ENCODE results near the gene TAP1. TPM values are rescaled to one million over a fixed set of nuclear protein-coding genes. Genes with fewer than 3 reads are reported as not detected.

TAP1 gene
- total and polyA plus RNA-seq, 9 of the 15 experiments (the other 6 are each of a cell fraction or from before 2014, with no cell fraction given) = 1.3 to 6.0 (median 4.2) TPM

- in situ Hi-C loops (cut with MboI) (no loop called here), intact Hi-C loops (cut with micrococcal nuclease) (no loop called here)
- 14% methylated on average over 2 of the region's 2 CpGs for WGBS (ENCODE audit: insufficient coverage, low coverage, missing lambda C conversion rate)
- BruUV-seq (replicated peaks) = no TSS peak
- Histone ChIP-seq H4K20me1 (replicated peaks; ENCODE audit: control insufficient read depth, insufficient read depth, low read length) (no peaks in the 10 kb centered on the region), H3K4me2 (ENCODE audit: insufficient read depth, low read length) (no peak overlapping the region), H3K9me1 (ENCODE audit: control insufficient read depth, insufficient read depth, low read length) (peaks cover 3% of the 10 kb centered on the region), H3K4me3 (no peak overlapping the region), H2AFZ (ENCODE audit: low read depth, low read length) (no peak overlapping the region), H3K4me1 (replicated peaks in 1 of 2; ENCODE audit: control insufficient read depth in 2 of 2, insufficient read depth in 2 of 2, low read length in 2 of 2) (no peaks in the 10 kb centered on the region), H3K27ac (ENCODE audit: extremely low read depth, low read depth, low read length) (no peak overlapping the region), H3K27me3 (ENCODE audit: control insufficient read depth in 2 of 2, insufficient read depth in 2 of 2, low read length in 2 of 2) (peaks cover 6 to 19% of the 10 kb centered on the region in 2 experiments; a peak in 4 of 5 replicates), H3K9me3 (replicated peaks; ENCODE audit: control insufficient read depth, insufficient read depth, low read depth, low read length) (no peaks in the 10 kb centered on the region), H3K36me3 (ENCODE audit: control insufficient read depth, insufficient read depth, low read length) (no peaks in the 10 kb centered on the region), H3K79me2 (ENCODE audit: control insufficient read depth, insufficient read depth, low read length) (no peaks in the 10 kb centered on the region), H3K9ac (ENCODE audit: insufficient read depth in 1 of 2, low read depth in 2 of 2, low read length in 2 of 2) (no peak overlapping the region)
- FAIRE-seq (no peak), ATAC-seq (no peak), DNase-seq (ENCODE audit: extremely low read depth in 1 of 4, low spot score in 3 of 4) (no peak)
- ChIA-PET POLR2A (interaction anchor here (0.8 to 1.8 kb wide), 3 partner anchors 9 to 39 kb away, joined by 5 to 6 read pairs (median 5); partner anchors contain the start of gene TAP1), CTCF (ENCODE audit: low intra/inter-chr PET ratio) (no interaction called here)
- TF ChIP-seq PTBP1 (IDR thresholded peaks at IDR 0.05; ENCODE audit: low read depth, low read length) (no peak), ZNF586 (CRISPR knock-in tag; conservative IDR thresholded peaks at IDR 0.05) (no peak)
Observed at GRCh38 chr6:32814145-32814544, 39.4 kb downstream of the TAP1 start.

DNA sequence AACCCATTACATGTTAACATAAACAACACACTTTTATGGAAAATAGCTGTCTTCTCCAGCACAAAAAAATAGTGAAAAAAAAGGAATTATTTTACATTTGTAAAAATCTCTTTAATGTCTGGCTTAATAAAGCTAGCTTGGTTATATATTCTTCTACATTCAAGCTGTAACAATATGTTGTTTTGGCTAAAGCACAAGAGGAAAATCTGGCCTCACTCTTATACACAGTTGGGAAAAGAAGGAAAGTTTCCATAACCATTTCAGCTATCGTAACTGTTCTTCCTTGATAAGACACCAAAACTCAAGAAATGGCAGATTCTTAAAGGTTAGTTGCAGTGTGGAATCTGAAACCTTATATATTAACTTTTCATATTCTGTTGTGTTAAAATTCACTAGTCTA, 44.3 kb downstream of the TAP1 start:
- DNase-seq (ENCODE audit: extremely low read depth in 1 of 4, low spot score in 3 of 4) (no peak), ATAC-seq (no peak), FAIRE-seq (no peak)
- Histone ChIP-seq H3K36me3 (ENCODE audit: control insufficient read depth, insufficient read depth, low read length) (no peaks in the 10 kb centered on the region), H3K79me2 (ENCODE audit: control insufficient read depth, insufficient read depth, low read length) (no peaks in the 10 kb centered on the region), H3K9me3 (replicated peaks; ENCODE audit: control insufficient read depth, insufficient read depth, low read depth, low read length) (no peaks in the 10 kb centered on the region), H3K27me3 (ENCODE audit: control insufficient read depth in 2 of 2, insufficient read depth in 2 of 2, low read length in 2 of 2) (peaks cover 6 to 23% of the 10 kb centered on the region in 2 experiments; a peak in 4 of 5 replicates), H4K20me1 (replicated peaks; ENCODE audit: control insufficient read depth, insufficient read depth, low read length) (no peaks in the 10 kb centered on the region), H3K9ac (ENCODE audit: insufficient read depth in 1 of 2, low read depth in 2 of 2, low read length in 2 of 2) (no peak overlapping the region), H3K4me3 (no peak overlapping the region), H2AFZ (ENCODE audit: low read depth, low read length) (no peak overlapping the region), H3K9me1 (ENCODE audit: control insufficient read depth, insufficient read depth, low read length) (peaks cover under 1% of the 10 kb centered on the region), H3K27ac (ENCODE audit: extremely low read depth, low read depth, low read length) (no peak overlapping the region), H3K4me1 (replicated peaks in 1 of 2; ENCODE audit: control insufficient read depth in 2 of 2, insufficient read depth in 2 of 2, low read length in 2 of 2) (no peaks in the 10 kb centered on the region), H3K4me2 (ENCODE audit: insufficient read depth, low read length) (no peak overlapping the region)
- intact Hi-C loops (cut with micrococcal nuclease) (no loop called here), in situ Hi-C loops (cut with MboI) (no loop called here)
- BruUV-seq (replicated peaks) = no TSS peak
- WGBS (ENCODE audit: insufficient coverage, low coverage, missing lambda C conversion rate) = 26% methylated on average over 1 of the region's 1 CpG
- POLR2A ChIA-PET = interaction anchor here (0.7 to 1.1 kb wide), 2 partner anchors 10 to 168 kb away, joined by 4 read pairs; no protein-coding TSS in a partner anchor
- CTCF ChIA-PET (ENCODE audit: low intra/inter-chr PET ratio) = no interaction called here
- TF ChIP-seq CBX1 (IDR thresholded peaks at IDR 0.05; ENCODE audit: low read depth) = no peak
- TF ChIP-seq PURB (CRISPR knock-in tag; IDR thresholded peaks at IDR 0.05; ENCODE audit: low read depth) = no peak
- TF ChIP-seq SP2 (IDR thresholded peaks at IDR 0.05; ENCODE audit: extremely low read depth, low read depth, low read length, poor library complexity, severe bottlenecking) = no peak
- TF ChIP-seq NR2C2 (CRISPR knock-in tag; IDR thresholded peaks at IDR 0.05) = no peak
- no peak for TF ChIP-seq NR2C2 (tag; IDR thresholded peaks at IDR 0.05)
- TF ChIP-seq FOXM1 (IDR thresholded peaks at IDR 0.05; ENCODE audit: low read depth) = no peak
- TF ChIP-seq FOXM1 (CRISPR knock-in tag; IDR thresholded peaks at IDR 0.05; ENCODE audit: low read depth) = no peak
- no peak for TF ChIP-seq ZNF143 (CRISPR knock-in tag; IDR thresholded peaks at IDR 0.05)
- TF ChIP-seq CTBP1 (IDR thresholded peaks at IDR 0.05; ENCODE audit: borderline replicate concordance) = no peak
- TF ChIP-seq, protein P1, sequence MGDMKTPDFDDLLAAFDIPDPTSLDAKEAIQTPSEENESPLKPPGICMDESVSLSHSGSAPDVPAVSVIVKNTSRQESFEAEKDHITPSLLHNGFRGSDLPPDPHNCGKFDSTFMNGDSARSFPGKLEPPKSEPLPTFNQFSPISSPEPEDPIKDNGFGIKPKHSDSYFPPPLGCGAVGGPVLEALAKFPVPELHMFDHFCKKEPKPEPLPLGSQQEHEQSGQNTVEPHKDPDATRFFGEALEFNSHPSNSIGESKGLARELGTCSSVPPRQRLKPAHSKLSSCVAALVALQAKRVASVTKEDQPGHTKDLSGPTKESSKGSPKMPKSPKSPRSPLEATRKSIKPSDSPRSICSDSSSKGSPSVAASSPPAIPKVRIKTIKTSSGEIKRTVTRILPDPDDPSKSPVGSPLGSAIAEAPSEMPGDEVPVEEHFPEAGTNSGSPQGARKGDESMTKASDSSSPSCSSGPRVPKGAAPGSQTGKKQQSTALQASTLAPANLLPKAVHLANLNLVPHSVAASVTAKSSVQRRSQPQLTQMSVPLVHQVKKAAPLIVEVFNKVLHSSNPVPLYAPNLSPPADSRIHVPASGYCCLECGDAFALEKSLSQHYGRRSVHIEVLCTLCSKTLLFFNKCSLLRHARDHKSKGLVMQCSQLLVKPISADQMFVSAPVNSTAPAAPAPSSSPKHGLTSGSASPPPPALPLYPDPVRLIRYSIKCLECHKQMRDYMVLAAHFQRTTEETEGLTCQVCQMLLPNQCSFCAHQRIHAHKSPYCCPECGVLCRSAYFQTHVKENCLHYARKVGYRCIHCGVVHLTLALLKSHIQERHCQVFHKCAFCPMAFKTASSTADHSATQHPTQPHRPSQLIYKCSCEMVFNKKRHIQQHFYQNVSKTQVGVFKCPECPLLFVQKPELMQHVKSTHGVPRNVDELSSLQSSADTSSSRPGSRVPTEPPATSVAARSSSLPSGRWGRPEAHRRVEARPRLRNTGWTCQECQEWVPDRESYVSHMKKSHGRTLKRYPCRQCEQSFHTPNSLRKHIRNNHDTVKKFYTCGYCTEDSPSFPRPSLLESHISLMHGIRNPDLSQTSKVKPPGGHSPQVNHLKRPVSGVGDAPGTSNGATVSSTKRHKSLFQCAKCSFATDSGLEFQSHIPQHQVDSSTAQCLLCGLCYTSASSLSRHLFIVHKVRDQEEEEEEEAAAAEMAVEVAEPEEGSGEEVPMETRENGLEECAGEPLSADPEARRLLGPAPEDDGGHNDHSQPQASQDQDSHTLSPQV (IDR thresholded peaks at IDR 0.05) = no peak

All from K562 (cell line).